NCI-H345 (cell line): Measurements from ENCODE around the gene CLIC3.

ENCODE experiments used
- DNase-seq: peaks from one replicate; lab custom pipeline; 2025; lab: John Stamatoyannopoulos, UW

Gene CLIC3

DNA sequence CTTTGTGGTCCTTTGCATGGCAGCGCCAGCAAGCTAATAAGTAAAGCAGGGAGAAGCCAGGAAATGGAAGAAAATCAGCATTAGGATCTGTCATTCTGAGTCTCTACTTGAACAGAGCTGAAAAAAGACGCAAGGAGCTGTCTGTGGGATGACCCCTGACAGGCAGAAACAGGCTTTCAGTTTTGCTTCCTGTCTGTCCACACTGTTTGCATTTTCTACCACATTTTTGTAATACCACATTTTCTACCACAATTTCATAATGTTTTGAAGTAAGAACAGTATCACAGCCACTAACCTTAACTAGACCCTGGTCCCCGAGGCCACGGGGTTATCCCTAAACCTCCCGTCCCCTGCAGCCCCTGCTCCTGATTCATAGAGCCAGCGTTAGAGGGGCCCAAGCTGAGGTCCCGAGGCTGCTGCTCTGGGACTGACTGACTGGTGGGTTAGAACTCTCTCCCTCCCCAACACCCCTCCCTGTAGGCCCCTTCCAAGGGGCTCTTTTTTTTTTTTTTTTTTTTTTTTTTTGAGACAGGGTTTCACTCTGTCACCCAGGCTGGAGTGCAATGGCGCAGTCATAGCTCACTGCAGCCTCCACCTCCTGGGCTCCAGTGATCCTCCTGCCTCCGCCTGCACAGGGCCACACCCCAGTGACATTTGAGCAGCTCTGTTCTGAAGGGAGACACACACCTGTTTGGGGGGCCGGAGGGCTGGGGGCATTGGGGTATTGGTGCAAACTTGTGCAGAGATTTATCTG, 4.0 kb upstream of the CLIC3 start:
- DNase-seq: no peak

- no peak for DNase-seq
Observed at GRCh38 chr9:136997830-136998234, 1.5 kb upstream of the CLIC3 start.

- no peak for DNase-seq
Observed at GRCh38 chr9:136997371-136997770, 1.0 kb upstream of the CLIC3 start.

DNA sequence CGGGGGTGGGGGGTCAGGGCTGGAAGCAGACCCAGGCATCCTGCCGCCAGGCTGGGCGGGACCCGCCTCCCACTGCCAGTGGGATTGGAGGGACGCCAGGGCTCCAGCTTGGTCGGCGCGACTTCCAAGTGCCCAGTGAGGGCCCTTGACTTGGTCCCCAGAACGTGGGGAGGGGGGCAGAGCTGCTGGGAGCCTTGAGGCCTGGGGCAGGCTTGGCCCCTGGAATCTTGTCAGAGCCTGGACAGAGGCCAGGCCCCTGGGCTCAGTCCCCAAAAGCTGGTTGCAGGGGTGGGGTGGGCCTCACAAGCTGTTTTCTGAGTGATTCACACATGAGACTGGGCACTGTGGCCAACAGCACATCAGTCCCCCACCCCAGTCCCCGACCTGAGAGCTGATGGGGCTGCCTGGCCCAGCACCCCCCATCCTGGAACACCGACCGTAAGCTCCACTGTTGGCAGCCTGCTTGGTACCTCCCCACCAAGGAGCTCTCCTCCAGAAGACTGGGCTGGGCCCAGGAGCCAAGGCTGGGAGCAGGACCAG, 526 bp downstream of the CLIC3 start:
- DNase-seq: peak; percentile 31

DNA sequence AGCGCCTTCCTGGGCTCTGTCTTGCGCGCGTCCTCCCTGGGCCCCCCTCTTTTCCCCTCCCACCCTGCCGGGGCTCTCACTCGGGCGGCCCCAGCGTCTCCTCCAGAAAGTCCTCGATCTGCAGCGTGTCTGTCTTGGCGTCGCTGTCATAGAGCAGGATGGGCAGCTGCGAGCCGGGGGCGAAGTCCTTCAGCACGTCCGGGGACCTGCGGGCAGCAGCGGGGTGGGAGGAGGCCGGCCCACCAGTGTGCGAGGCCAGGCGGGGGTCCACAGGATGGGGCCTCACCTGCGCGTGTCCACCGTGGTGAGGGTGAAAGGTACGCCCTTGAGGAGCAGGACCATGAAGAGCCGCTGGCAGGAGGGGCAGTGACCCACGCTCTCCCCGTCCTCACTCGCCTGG, 1.0 kb downstream of the CLIC3 start:
- no peak for DNase-seq

GRCh38 chr9:136994888-136995230, 1.5 kb downstream of the CLIC3 start:
- no peak for DNase-seq

- DNase-seq: no peak
Observed at GRCh38 chr9:136994180-136994887, 2.0 kb downstream of the CLIC3 start.

- no peak for DNase-seq
Observed at GRCh38 chr9:136992819-136993369, 3.5 kb downstream of the CLIC3 start.

- peak; percentile 90 for DNase-seq
Observed at GRCh38 chr9:136991993-136992818, 4.2 kb downstream of the CLIC3 start, which contains the start of gene PAXX. Gene PAXX (plus strand): TSS chr9:136992422. CDS start chr9:136992444, 22 bp downstream.

GRCh38 chr9:136990242-136990911, 6.0 kb downstream of the CLIC3 start:
- DNase-seq: peak; percentile 81

DNA sequence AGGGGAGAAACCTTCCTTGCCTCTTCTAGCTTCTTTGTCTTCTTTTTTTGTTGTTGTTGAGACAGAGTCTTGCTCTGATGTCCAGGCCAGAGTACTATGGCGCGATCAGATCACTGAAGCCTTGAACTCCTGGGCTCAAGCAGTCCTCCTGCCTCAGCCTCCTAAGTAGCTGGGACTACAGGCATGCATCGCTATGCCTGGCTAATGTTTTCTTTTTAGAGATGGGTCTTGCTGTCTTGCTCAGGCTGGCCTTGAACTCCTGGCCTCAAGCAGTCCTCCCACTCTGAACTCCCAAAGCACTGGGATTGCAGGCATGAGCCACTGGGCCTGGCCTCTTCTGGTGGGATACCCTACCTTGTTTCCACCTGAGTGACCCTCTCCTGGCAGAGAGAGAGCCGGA, 7.5 kb downstream of the CLIC3 start:
- no peak for DNase-seq

GRCh38 chr9:136985853-136986252, 10.5 kb downstream of the CLIC3 start:
- DNase-seq: no peak

GRCh38 chr9:136985027-136985602, 11.3 kb downstream of the CLIC3 start:
- DNase-seq: no peak

DNA sequence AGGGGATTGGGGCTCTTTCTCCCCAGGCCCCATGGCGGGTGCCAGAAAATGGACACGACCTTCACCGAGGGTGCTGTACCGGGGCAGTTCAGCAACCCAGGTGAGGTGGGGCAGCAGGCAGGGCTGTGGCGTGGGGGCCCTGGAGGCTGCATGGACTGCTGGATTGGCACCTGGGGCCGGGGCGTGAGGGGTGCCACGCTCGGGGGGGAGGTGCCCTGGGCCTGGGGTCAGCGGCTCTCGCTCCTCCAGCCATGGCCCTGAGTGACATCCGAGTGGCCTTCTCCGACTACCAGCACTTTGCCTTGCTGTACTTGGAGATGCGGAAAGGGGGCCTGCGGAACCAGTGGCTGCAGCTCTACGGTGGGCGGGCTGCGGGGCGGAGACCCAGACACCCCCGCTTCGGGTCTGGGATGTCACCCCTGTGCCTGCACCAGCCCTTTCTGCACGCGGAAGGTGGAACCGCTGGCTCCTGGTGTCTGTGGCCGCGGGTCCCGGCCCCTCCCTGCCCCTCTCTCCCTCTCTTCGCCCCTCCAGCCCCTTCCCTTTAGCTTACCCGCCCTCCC, 11.8 kb downstream of the CLIC3 start:
- DNase-seq: no peak

DNA sequence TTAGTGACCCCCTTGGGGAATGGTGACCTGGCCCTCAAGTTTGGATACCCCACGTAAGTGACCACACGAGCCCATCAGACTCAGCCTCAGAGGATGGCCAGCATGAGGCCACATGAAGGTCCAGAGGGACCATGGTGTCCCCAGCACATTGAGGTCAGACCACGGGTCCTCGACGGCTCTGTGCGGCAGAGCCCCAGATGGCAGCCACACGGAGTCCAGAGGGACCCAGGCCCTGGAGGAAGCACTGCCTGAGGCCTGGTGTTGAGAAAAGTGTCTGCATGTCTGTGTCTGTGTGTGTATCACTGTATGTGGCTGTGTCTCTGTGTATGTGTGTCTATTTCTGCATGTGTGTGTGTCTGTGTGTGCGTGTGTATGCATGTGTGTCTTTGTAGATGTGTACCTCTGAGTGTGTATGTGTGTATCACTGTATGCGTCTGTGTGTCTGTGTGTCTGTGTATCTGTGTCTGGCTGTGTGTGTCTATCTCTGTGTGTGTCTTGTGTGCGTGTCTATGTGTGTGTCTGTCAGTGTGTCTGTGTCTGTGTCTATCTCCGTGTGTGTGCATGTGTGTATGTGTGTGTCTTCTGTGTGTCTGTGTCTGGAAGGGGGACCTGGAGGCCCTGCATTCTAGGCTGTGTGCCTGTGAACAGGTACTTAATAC, 12.6 kb downstream of the CLIC3 start:
- DNase-seq: no peak

GRCh38 chr9:136983167-136983566, 13.2 kb downstream of the CLIC3 start:
- no peak for DNase-seq

GRCh38 chr9:136982232-136983051, 13.9 kb downstream of the CLIC3 start, which contains the start of gene LCNL1:
Gene LCNL1 (plus strand): TSS chr9:136982993. CDS start chr9:136983587, 594 bp downstream.
- DNase-seq: no peak

DNA sequence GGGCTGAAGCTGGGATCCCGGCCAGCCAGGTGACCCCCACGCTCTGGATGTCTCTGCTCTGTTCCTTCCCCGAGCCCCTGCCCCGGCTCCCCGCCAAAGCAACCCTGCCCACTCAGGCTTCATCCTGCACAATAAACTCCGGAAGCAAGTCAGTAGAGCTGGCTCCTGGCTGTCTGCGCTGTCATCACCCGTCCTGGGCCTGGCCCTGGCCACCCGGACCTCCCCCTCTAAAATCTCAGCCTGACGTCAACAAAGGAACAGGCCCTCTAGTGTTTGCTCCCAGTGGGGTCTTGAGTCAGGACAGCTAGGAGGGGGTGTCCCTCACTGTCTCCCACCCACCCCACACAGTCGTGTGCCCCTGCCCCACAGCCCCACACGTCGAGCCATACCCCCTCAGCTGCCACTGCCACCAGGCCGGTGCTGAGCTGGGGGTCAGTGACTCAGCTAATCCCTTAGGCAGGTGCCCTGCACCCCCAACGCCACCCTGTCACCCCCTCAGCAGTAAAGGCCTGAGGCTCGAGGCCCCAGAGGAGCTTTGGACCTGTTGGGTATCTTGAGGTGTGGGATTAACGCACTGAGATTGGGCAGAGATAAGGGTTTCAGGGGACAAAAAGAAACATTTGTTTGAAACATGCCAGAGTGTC, 14.7 kb downstream of the CLIC3 start:
- no peak for DNase-seq
